NCI-H748 treated with DMSO at 0.1 percent for 48 hours (cell line): ENCODE measurements around the gene ASB13.
"Not testable (repeated sequence)": the region's sequence is repeated elsewhere in the genome, so short reads cannot be mapped to it uniquely, and the experiment has no call there.

Experiments
- DNase-seq: peaks from one replicate; lab custom pipeline; 2025; lab: John Stamatoyannopoulos, UW

Gene ASB13

DNA sequence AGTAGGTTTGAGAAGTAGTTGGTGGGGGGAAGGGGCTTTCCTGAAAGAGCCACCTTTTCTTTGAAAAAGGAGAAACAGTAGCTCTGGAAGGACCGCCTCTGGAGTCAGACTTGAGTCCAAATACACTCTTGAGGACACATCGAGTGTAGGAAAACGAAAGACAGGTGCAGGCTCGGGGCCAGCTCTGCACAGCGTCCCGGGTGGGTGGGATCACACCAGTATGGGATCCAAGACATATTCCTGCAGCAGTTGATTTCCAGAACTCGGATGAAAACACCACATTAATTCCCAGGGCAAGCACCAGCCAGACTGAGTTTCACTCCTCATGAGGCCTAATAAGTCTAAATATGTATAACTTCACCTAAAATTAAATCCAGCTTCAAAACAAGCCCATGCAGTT, 61.4 kb downstream of the ASB13 start:
- no peak for DNase-seq

DNA sequence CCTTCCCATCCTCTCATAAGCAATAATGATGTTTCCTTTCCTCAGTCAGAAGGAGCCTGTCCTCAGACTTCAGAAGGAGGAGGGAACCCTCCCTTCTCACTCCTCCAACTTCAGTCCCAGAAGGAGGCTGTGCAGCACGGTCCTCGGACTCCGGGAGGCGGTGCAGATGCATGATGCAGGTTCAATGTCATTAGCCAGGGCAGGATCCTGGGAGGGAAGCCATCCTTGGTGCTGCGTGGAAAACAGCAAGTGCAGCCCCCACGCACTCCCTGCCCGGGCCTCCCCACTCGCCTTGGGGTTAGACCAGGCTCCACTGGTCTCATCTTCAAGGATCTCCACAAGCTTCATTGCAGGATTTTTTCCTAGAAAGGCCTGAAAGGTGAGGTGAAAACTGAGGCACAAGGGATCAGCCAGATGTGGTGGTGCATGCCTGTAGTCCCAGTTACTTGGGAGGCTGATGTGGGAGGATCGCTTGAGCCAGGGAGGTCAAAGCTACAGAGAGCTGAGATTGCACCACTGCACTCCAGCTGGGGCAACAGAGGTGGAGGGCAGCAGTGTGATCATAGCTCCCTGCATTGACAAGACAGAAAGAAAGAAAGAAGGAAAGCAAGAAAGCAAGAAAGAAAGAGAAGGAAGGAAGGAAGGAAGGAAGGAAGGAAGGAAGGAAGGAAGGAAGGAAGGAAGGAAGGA, 62.0 kb downstream of the ASB13 start:
- no peak for DNase-seq

DNA sequence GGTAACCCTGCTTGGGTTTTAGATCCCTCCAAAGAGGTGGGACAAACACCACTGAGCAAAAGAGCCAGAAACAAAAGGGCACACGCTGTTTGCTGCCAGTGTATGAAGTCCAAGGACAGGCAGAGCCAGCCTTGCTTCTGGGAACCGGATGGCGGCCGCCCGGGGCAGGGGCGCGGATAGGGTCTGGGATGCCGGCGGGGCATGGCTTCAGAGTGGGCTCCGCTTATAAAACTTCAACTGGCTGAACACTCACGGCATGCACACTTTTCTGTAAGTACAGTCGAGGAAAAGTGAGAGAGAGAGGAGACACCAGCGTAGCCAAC, 62.6 kb downstream of the ASB13 start:
- DNase-seq, result no peak

DNA sequence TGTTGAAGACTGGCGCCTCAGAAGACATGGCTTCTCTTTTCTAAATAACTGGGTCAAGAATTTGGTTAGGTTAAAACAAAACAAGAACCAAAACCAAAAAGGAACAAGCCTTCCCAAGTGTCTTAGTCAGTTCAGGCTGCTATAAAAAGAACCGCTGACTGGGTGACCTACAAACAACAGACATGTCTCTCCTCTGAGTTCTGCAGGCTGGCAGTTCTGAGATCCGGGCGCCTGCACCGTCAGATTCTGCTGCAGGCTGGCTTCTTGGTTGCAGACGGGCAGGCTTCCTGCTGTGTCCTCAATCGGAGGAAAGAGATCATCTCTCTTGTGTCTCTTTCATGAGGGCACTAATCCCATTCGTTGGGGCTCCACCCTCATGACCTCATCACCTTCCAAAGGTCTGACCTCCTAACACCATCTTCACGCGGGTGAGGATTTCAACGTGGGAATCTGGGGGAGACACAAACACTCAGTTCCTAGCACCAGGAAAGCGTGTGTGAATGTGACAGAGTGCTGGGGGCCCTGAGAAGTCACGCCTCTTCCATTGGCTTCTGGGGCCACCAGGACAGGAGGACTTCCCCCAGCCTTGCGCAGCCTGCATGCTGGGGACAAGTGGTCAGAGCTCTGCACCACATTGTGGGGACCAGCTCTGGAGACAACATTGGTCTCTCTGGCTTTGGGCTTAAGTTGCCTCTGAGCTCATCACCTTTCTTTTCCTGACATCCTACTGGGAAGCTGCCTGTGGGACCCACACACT, 63.1 kb downstream of the ASB13 start:
- DNase-seq, result no peak

DNA sequence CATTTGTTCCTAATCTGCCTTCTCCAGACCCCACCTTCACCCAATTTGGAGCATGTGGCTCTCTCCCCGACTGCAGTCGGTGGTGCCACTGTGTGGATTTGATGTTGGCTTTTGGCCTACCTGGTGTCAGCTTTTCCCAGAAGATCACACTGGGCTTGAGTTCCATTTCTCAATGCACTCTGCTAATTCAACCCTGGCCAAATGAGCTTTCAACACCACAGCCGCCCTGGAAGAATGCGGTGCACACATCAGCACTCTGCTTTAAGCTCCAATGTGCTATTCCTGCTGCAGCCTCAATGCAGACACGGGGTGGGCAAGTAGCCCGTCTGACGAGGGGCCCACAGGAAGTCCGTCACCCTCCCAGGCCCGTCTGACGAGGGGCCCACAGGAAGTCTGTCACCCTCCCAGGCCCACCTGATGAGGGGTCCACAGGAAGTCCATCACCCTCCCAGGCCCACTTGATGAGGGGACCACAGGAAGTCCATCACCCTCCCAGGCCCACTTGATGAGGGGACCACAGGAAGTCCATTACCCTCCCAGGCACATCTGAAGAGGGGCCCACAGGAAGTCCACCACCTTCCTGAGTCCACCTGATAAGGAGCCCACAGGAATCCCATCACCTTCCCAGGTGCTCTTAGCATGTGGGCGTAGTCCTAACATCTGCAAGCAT, 64.4 kb downstream of the ASB13 start:
- no peak for DNase-seq

GRCh38 chr10:5600908-5601307, 65.5 kb downstream of the ASB13 start:
- no peak for DNase-seq

DNA sequence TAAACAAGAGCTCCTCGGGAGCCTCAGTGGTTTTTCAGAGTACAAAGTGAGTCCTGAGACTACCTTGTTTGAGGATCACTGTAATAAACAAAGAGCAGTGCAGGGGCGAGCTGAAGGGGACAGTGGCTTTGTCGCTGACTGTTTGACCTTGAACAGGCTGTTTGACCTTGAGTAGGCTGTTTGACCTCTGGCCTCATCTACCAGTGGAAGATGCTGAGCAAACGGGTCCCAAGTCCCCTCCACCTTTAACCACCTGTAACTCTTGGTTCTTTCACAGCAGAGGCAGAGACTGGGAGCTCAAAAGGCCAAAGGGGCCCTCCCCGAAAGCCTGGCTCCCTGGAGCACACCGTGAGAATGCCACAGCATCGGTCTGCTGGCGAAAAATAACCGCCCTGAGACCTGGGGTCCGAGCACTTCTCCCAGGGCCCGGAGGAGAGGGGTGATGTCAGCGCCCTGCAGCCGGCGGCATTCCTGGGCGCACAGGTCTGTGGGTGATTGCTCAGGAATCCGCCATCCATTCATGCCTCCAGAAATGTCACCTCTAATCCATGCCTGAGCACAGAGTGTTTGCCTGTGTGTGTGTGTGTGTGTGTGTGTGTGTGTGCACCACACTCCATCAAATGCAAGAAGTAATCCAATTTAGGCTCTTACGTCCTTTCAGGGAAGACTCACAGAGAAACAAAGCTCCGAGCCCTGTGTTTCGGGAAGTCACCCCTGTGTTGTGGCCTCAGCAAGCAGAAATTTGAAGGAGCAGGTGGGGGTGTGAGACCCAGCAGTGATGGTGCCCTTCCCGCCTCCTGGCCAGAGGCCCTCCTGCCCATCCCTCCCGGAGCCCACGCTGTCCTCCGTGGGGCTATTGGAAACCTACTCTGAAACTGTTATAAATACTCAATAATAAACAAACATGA, 66.5 kb downstream of the ASB13 start:
- DNase-seq, result no peak

- no peak for DNase-seq
Measured at GRCh38 chr10:5598085-5598690, 68.2 kb downstream of the ASB13 start.

- DNase-seq, result no peak
Measured at GRCh38 chr10:5596611-5597341, 69.6 kb downstream of the ASB13 start.

DNA sequence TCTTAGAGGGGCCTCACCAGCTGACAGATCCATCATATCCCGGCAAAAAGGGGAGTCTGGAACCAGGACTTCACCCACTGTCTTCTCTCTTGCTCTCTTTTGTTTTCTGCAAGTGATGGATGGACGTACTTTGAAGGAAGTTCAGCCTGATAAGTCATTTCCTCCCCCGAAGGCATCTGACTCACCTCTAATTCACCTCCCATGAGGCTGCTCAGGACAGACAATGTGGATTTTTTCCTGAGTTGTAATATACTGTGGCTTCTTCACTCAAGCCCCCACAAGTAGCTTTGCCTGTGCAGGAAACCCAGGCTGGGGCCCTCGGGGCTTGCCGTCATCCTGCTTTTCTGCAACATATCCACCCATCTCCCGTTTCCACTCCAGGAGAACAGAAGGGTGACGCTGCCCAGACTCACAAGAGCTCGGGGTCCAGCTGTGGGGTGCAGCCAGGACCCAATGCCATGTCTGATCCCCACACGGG, 70.4 kb downstream of the ASB13 start:
- no peak for DNase-seq

GRCh38 chr10:5595591-5595990, 70.8 kb downstream of the ASB13 start:
- DNase-seq, result no peak

DNA sequence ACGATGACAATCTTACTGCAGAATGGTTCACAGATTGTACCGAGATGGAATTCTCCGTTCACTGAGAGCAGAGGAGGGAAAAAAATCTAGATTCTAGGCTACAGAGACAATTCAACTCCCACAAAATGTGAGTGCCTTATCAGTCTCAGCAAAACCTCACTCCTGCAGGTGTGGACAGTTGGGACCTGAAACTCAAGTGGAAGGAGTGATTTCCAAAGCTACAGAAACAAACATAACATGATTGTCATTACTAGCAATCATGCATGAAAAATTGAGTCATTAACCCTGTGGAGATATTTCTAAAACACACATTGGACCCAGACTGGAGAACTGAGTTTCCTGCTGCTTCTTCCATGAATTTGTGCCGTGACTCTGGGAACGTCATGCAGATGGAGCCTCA, 71.3 kb downstream of the ASB13 start:
- DNase-seq, result no peak

GRCh38 chr10:5594271-5595049, 71.9 kb downstream of the ASB13 start:
- DNase-seq, result no peak

DNA sequence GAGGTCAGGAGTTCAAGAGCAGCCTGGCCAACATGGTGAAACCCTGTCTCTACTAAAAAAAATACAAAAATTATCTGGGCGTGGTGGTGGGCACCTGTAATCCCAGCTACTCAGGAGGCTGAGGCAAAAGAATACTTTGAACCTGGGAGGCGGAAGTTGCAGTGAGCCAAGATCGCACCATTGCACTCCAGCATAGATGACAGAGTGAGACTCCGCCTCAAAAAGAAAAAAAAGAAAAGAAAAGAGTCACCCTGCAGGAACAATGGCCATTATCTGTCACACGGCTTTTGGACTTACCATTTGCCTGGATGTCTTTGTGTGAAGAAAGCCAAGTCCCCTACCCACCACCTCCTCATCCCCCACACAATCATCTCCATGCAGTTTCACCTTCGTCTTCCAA, 73.0 kb downstream of the ASB13 start:
- DNase-seq, result not testable (repeated sequence)

- DNase-seq, result no peak
Measured at GRCh38 chr10:5592070-5592469, 74.3 kb downstream of the ASB13 start.

DNA sequence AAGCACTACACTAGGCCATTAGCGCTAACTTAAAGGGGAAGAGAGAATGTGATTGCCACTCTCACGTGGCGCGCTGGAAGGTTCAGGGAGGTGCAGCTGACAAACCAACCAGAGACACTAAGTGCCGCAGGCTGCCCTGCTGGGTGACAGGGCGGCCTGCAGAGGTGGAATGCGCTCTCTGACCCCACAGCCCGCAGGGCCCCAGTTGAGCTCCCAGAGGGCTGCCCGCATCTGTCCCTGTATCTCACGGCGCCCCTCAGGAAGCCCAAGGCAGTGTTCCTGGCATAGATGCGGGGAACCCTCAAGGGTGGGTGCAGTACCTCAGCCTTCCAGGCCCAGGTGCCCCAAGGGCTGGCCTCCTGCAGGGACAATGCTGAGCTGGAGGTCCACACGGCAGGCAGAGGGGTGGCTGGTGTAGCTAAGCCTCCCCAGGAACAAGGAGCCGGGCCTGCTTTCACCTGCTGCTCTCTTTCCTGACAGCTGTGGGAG, 75.0 kb downstream of the ASB13 start:
- DNase-seq, result no peak

DNA sequence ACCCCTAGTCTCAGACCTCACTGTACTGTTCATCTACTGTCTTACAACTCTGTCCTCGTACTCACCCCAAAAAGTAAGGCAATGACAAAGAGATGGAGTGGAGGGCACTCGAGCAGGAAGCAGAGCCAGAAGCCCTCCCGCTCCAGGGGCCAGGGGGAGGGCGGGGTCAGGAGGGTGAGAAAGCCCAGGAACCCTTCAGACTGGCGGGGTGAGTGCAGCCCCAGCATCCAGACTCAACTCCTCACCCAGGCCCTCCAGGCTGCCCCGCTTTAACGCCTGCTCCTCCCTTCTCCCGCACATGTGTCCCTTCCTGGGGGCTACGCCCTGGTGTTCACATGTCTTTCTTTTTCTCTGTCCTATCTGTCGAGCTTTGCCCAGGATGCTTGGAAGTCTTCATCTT, 75.6 kb downstream of the ASB13 start:
- no peak for DNase-seq

- no peak for DNase-seq
Measured at GRCh38 chr10:5589661-5590511, 76.5 kb downstream of the ASB13 start.

- DNase-seq, result no peak
Measured at GRCh38 chr10:5589011-5589660, 77.3 kb downstream of the ASB13 start.
